NCI-H748 (cell line): Measurements from ENCODE around the gene FAM234A.
"Not testable (repeated sequence)": the region's sequence is repeated elsewhere in the genome, so short reads cannot be mapped to it uniquely, and the experiment has no call there.

ENCODE experiments used
- DNase-seq: peaks from one replicate; lab custom pipeline; 2025; ENCODE audit not compliant: unreplicated experiment; lab: John Stamatoyannopoulos, UW

Gene FAM234A

GRCh38 chr16:234468-235305, at the start of gene FAM234A:
FAM234A (plus strand) TSS chr16:234821; CDS start chr16:254414, 19,593 bp downstream.
- DNase-seq = peak; percentile 94

- no peak for DNase-seq
Measured at GRCh38 chr16:185213-185612, 49.4 kb upstream of the FAM234A start.

GRCh38 chr16:185691-186090, 48.9 kb upstream of the FAM234A start:
- DNase-seq = no peak

- DNase-seq = no peak
Measured at GRCh38 chr16:187330-187729, 47.3 kb upstream of the FAM234A start.

GRCh38 chr16:188674-189073, 45.9 kb upstream of the FAM234A start:
- DNase-seq = no peak

GRCh38 chr16:189604-190186, 44.9 kb upstream of the FAM234A start:
- no peak for DNase-seq

GRCh38 chr16:191831-192230, 42.8 kb upstream of the FAM234A start:
- no peak for DNase-seq

GRCh38 chr16:192686-193085, 41.9 kb upstream of the FAM234A start:
- DNase-seq = no peak

- no peak for DNase-seq
Measured at GRCh38 chr16:193441-193840, 41.2 kb upstream of the FAM234A start.

- DNase-seq = no peak
Measured at GRCh38 chr16:194516-194915, 40.1 kb upstream of the FAM234A start.

- no peak for DNase-seq
Measured at GRCh38 chr16:200388-200787, 34.2 kb upstream of the FAM234A start.

GRCh38 chr16:203246-203645, 31.4 kb upstream of the FAM234A start:
- DNase-seq = no peak

- not testable (repeated sequence) for DNase-seq
Measured at GRCh38 chr16:204046-204445, 30.6 kb upstream of the FAM234A start.

GRCh38 chr16:209359-209758, 25.3 kb upstream of the FAM234A start:
- not testable (repeated sequence) for DNase-seq

GRCh38 chr16:211631-212180, 22.9 kb upstream of the FAM234A start:
- DNase-seq = not testable (repeated sequence)

- no peak for DNase-seq
Measured at GRCh38 chr16:212999-213398, 21.6 kb upstream of the FAM234A start.

- no peak for DNase-seq
Measured at GRCh38 chr16:220021-220420, 14.6 kb upstream of the FAM234A start.

- DNase-seq = peak; percentile 29
Measured at GRCh38 chr16:228151-228851, 6.3 kb upstream of the FAM234A start.

GRCh38 chr16:228852-229730, 5.5 kb upstream of the FAM234A start, which contains the start of gene LUC7L:
LUC7L (minus strand) TSS chr16:229449; CDS start chr16:229339, 110 bp downstream.
- DNase-seq = peak; percentile 90

- peak; percentile 22 for DNase-seq
Measured at GRCh38 chr16:229731-230281, 4.8 kb upstream of the FAM234A start.
